GM12878 (cell line): ENCODE results near the gene ERC2. TPM values are rescaled to one million over a fixed set of nuclear protein-coding genes. Genes with fewer than 3 reads are reported as not detected.

ENCODE experiments used
- CHD1 ChIP-seq: IDR thresholded peaks from 2 replicates; pipeline ENCODE4 v1.6.1; 2012; ENCODE audit warnings: low read depth, low read length, improper control_type of control experiment
- EGR1 ChIP-seq, 2 experiments: IDR thresholded peaks; 1 replicate in 1 of 2; 2 replicates in 1 of 2; pipeline ENCODE4 v1.6.1; 2011 to 2012; ENCODE audit warnings: low read depth in 2 of 2, low read length in 2 of 2, borderline replicate concordance in 1 of 2, mild to moderate bottlenecking in 1 of 2, moderate library complexity in 1 of 2
- HCFC1 ChIP-seq: fragments of 150-350 bp; IDR thresholded peaks from 2 replicates; pipeline ENCODE4 v1.6.1; 2014; ENCODE audit warnings: low read length
- IKZF1 ChIP-seq: fragments of 450-650 bp; conservative IDR thresholded peaks from 2 replicates; pipeline ENCODE4 v1.6.1; 2017; ENCODE audit warnings: antibody characterized with exemption, mild to moderate bottlenecking
- JUNB ChIP-seq: IDR thresholded peaks from 2 replicates; pipeline ENCODE4 v1.6.1; 2016; ENCODE audit warnings: antibody characterized with exemption, mild to moderate bottlenecking
- SREBF1 ChIP-seq: IDR thresholded peaks from 2 replicates; pipeline ENCODE4 v1.6.1; 2012; ENCODE audit warnings: mild to moderate bottlenecking, low read length
- TCF3 ChIP-seq: IDR thresholded peaks from 2 replicates; pipeline ENCODE4 v1.6.1; 2012; ENCODE audit warnings: low read depth, mild to moderate bottlenecking, low read length, borderline replicate concordance; ENCODE audit not compliant: insufficient read depth
- ZNF207 ChIP-seq: fragments of 450-650 bp; IDR thresholded peaks from 2 replicates; pipeline ENCODE4 v1.6.1; 2014; ENCODE audit warnings: antibody characterized with exemption, mild to moderate bottlenecking, borderline replicate concordance
- ZNF384 ChIP-seq: IDR thresholded peaks from 2 replicates; pipeline ENCODE4 v1.6.1; 2012; ENCODE audit warnings: low read depth, mild to moderate bottlenecking, low read length, improper control_type of control experiment, borderline replicate concordance
- ZZZ3 ChIP-seq: IDR thresholded peaks from 2 replicates; pipeline ENCODE4 v1.6.1; 2011; ENCODE audit warnings: low read depth; ENCODE audit not compliant: control insufficient read depth, insufficient read length
- polyA plus RNA-seq, 11 experiments: library from polyadenylated mRNA; depleted of rRNA in 4 of 11; unstranded in 6 of 11; stranded (reverse) in 5 of 11; fragments of >200 nt; fragmentation: Nextera tagmentation in 4 of 11; fragmentation: Illumina TruSeq in 1 of 11; extraction: Ambion mirVana in 4 of 11; extraction: Trizol in 1 of 11; gene quantifications; 1 replicate in 1 of 11; 2 replicates in 10 of 11; pipeline versions ENCODE4 v1.2.1 to v1.2.3, GENCODE V29; 2011 to 2016; ENCODE audit warnings: inconsistent platforms in 2 of 11, missing spikeins in 2 of 11, low read depth in 1 of 11
- total RNA-seq, 4 experiments: library from RNA; depleted of rRNA in 3 of 4; stranded (reverse); fragments of >200 nt in 3 of 4; fragmentation: Illumina TruSeq in 1 of 4; extraction: Trizol in 1 of 4; gene quantifications; 2 replicates each; pipeline versions ENCODE4 v1.2.1 to v1.2.3, GENCODE V29; 2013 to 2021
- TF ChIP-seq, protein P1 (sequence below): IDR thresholded peaks from 2 replicates; pipeline ENCODE4 v1.6.1; 2012; ENCODE audit warnings: low read depth, low read length, improper control_type of control experiment
- TF ChIP-seq, protein P2 (sequence below): fragments of 450-650 bp; IDR thresholded peaks from 2 replicates; pipeline ENCODE4 v1.6.1; 2016; ENCODE audit warnings: mild to moderate bottlenecking
- TF ChIP-seq, protein P3 (sequence below): IDR thresholded peaks from 2 replicates; pipeline ENCODE4 v1.6.1; 2011; ENCODE audit warnings: borderline replicate concordance, low read depth, mild to moderate bottlenecking, moderate library complexity, mixed read lengths, low read length; ENCODE audit not compliant: insufficient read depth; ENCODE audit errors: extremely low read length
- TF ChIP-seq, protein P4 (sequence below): fragments of 150-350 bp; IDR thresholded peaks from 2 replicates; pipeline ENCODE4 v1.6.1; 2016; ENCODE audit warnings: low read depth, low read length

The ERC2 gene
- total and polyA plus RNA-seq, 10 of the 15 experiments (the other 5 are each of a cell fraction or from before 2014, with no cell fraction given) = 0.06 to 1.4 (median 0.12) TPM; not detected in 3

DNA sequence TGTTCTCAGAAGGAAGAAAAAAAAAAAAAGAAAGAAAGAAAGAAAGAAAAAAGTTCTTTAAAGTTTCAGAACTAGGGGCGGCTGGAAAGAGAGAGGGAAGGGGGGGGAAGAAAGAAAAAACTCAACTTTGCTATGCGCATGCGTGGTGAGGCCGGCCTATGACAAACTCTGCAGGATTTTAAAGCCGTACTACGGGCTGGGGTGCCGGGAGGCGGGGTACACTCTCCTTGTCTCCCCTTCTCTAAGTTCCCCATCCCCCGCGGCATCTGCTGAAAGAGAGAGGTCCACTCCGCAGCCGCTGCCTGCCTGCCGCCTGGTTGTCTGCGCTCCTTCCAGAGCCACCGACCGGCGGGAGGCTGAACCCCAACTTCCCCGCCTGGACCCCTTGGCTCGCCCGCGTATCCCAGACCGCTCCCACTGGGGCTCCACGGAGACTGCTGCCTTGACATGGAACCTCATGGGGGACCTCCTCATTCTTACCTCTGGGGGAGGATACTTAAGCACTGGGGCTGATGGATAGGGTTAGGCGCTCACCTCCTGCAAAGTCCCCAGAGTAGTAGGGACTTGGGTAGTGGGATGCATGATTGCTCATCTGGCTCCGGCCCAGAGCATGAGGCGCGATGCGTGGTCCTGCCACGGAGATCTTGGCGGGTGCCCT lies 979.7 kb downstream of the ERC2 start (continued):
- TF ChIP-seq CHD1 (no peak), ZNF207 (no peak), ZZZ3 (no peak), SREBF1 (no peak), HCFC1 (no peak), EGR1 (IDR thresholded peaks at IDR 0.05; ENCODE audit: borderline replicate concordance in 1 of 2, low read depth in 2 of 2, low read length in 2 of 2) (no peak), JUNB (no peak), IKZF1 (no peak), ZNF384 (peak; percentile 83), TCF3 (no peak)
- TF ChIP-seq, protein P1, sequence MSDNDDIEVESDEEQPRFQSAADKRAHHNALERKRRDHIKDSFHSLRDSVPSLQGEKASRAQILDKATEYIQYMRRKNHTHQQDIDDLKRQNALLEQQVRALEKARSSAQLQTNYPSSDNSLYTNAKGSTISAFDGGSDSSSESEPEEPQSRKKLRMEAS = no peak
- TF ChIP-seq, protein P2, sequence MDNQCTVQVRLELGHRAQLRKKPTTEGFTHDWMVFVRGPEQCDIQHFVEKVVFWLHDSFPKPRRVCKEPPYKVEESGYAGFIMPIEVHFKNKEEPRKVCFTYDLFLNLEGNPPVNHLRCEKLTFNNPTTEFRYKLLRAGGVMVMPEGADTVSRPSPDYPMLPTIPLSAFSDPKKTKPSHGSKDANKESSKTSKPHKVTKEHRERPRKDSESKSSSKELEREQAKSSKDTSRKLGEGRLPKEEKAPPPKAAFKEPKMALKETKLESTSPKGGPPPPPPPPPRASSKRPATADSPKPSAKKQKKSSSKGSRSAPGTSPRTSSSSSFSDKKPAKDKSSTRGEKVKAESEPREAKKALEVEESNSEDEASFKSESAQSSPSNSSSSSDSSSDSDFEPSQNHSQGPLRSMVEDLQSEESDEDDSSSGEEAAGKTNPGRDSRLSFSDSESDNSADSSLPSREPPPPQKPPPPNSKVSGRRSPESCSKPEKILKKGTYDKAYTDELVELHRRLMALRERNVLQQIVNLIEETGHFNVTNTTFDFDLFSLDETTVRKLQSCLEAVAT = no peak
- TF ChIP-seq, protein P3, sequence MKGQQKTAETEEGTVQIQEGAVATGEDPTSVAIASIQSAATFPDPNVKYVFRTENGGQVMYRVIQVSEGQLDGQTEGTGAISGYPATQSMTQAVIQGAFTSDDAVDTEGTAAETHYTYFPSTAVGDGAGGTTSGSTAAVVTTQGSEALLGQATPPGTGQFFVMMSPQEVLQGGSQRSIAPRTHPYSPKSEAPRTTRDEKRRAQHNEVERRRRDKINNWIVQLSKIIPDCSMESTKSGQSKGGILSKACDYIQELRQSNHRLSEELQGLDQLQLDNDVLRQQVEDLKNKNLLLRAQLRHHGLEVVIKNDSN = no peak
- TF ChIP-seq, protein P4, sequence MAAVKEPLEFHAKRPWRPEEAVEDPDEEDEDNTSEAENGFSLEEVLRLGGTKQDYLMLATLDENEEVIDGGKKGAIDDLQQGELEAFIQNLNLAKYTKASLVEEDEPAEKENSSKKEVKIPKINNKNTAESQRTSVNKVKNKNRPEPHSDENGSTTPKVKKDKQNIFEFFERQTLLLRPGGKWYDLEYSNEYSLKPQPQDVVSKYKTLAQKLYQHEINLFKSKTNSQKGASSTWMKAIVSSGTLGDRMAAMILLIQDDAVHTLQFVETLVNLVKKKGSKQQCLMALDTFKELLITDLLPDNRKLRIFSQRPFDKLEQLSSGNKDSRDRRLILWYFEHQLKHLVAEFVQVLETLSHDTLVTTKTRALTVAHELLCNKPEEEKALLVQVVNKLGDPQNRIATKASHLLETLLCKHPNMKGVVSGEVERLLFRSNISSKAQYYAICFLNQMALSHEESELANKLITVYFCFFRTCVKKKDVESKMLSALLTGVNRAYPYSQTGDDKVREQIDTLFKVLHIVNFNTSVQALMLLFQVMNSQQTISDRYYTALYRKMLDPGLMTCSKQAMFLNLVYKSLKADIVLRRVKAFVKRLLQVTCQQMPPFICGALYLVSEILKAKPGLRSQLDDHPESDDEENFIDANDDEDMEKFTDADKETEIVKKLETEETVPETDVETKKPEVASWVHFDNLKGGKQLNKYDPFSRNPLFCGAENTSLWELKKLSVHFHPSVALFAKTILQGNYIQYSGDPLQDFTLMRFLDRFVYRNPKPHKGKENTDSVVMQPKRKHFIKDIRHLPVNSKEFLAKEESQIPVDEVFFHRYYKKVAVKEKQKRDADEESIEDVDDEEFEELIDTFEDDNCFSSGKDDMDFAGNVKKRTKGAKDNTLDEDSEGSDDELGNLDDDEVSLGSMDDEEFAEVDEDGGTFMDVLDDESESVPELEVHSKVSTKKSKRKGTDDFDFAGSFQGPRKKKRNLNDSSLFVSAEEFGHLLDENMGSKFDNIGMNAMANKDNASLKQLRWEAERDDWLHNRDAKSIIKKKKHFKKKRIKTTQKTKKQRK = no peak
